Measurements from ENCODE around the gene MZT2B.
"Not testable (repeated sequence)": the region's sequence is repeated elsewhere in the genome, so short reads cannot be mapped to it uniquely, and the experiment has no call there.

- not testable (repeated sequence) for TF ChIP-seq CTCF (IDR thresholded peaks at IDR 0.05; ENCODE audit: low read depth, low read length, poor library complexity, severe bottlenecking); EZH2phosphoT487 (IDR thresholded peaks at IDR 0.05; ENCODE audit: borderline replicate concordance, low read length)
Observed at GRCh38 chr2:130139331-130140280, 42.5 kb upstream of the MZT2B start.
